Uterus (tissue), 2 donors: ENCODE results near the gene TCF19.

Experiments used
- CTCF ChIP-seq, 4 experiments: fragments of 200-600 bp in 2 of 4; fragments of 450-650 bp in 2 of 4; sonication (generic) in 2 of 4; IDR thresholded peaks; one replicate each; pipeline ENCODE4 v1.5.1; 2016 to 2019; ENCODE audit warnings: antibody characterized with exemption in 4 of 4, mild to moderate bottlenecking in 2 of 4, moderate library complexity in 1 of 4
- POLR2A ChIP-seq, 2 donors: fragments of 450-650 bp; IDR thresholded peaks; one replicate each; pipeline ENCODE4 v1.6.1; 2016; ENCODE audit warnings: antibody characterized with exemption in 2 of 2, mild to moderate bottlenecking in 1 of 2, moderate library complexity in 1 of 2

GRCh38 chr6:31122791-31123706 lies 35.3 kb upstream of the TCF19 start:
- no peak for TF ChIP-seq POLR2A (IDR thresholded peaks at IDR 0.05)
- no peak for TF ChIP-seq CTCF (IDR thresholded peaks at IDR 0.05)
